ENCODE results near the gene CD274.

- TF ChIP-seq CTCF (IDR thresholded peaks at IDR 0.05 in 2 of 3, conservative IDR thresholded peaks at IDR 0.05 in 1 of 3; ENCODE audit: control insufficient read depth in 2 of 3, extremely low read depth in 1 of 3, insufficient read depth in 1 of 3, low read depth in 3 of 3, low read length in 3 of 3) = no peak
- TF ChIP-seq ZBED1 (IDR thresholded peaks at IDR 0.05; ENCODE audit: borderline replicate concordance) = no peak
- no peak for TF ChIP-seq TAF1 (IDR thresholded peaks at IDR 0.05; ENCODE audit: borderline replicate concordance, low read depth, low read length)
- TF ChIP-seq SKIL (IDR thresholded peaks at IDR 0.05; ENCODE audit: low read depth, poor library complexity, severe bottlenecking) = no peak
- no peak for TF ChIP-seq CBX5 (IDR thresholded peaks at IDR 0.05; ENCODE audit: low read depth)
- no peak for TF ChIP-seq NFIC (IDR thresholded peaks at IDR 0.05; ENCODE audit: low read depth, low read length)
- TF ChIP-seq BACH1 (IDR thresholded peaks at IDR 0.05; ENCODE audit: borderline replicate concordance) = no peak
- TF ChIP-seq KDM1A (IDR thresholded peaks at IDR 0.05; ENCODE audit: borderline replicate concordance) = no peak
- no peak for TF ChIP-seq MEF2A (IDR thresholded peaks at IDR 0.05; ENCODE audit: insufficient read depth, low read depth, low read length)
- no peak for TF ChIP-seq SIX5 (IDR thresholded peaks at IDR 0.05; ENCODE audit: low read depth, low read length, severe bottlenecking)
- TF ChIP-seq FOS (IDR thresholded peaks at IDR 0.05; ENCODE audit: borderline replicate concordance, extremely low read depth, insufficient read length) = no peak
- TF ChIP-seq JUNB (IDR thresholded peaks at IDR 0.05) = no peak
- TF ChIP-seq REST (IDR thresholded peaks at IDR 0.05; ENCODE audit: low read depth, low read length) = no peak
- TF ChIP-seq ZNF274 (IDR thresholded peaks at IDR 0.05; ENCODE audit: insufficient read depth, insufficient read length) = no peak
Observed at GRCh38 chr9:5502553-5502952, 52.2 kb downstream of the CD274 start.

Measured in GM12878 (cell line).